Activated CD4-positive, alpha-beta T cell treated with anti-CD3 and anti-CD28 coated beads for 36 hours (primary cell): ENCODE data around the gene FBH1. TPM values are rescaled to one million over a fixed set of nuclear protein-coding genes. Genes with fewer than 3 reads are reported as not detected.

Experiments used
- ATAC-seq: fragments of 200-7000 bp; cut with Tn5 transposase; one replicate; pipeline ENCODE4 v1.10.0; 2021; ENCODE audit warnings: mild to moderate bottlenecking, moderate library complexity
- CTCF ChIA-PET: fragments of 350-600 bp; sonication (Branson Sonifier 250); formaldehyde crosslinking; loops from one replicate; lab custom pipeline; 2021; ENCODE audit warnings: antibody characterized with exemption; lab: Charles Lee
- POLR2A ChIA-PET: fragments of 350-600 bp; sonication (Branson Sonifier 250); formaldehyde crosslinking; loops from one replicate; lab custom pipeline; 2021; ENCODE audit warnings: antibody characterized with exemption, inconsistent platforms; lab: Charles Lee
- DNase-seq: peaks from one replicate; pipeline ENCODE4 v3.0.0-alpha.2; 2020
- H3K27ac Mint-ChIP-seq: one replicate; pipeline ENCODE4 v1.8.0; 2021; ENCODE audit warnings: mixed read lengths
- H3K27me3 Mint-ChIP-seq: one replicate; pipeline ENCODE4 v1.8.0; 2021; ENCODE audit warnings: mixed read lengths
- H3K36me3 Mint-ChIP-seq: one replicate; pipeline ENCODE4 v1.8.0; 2021; ENCODE audit warnings: low read depth, mixed read lengths
- H3K4me1 Mint-ChIP-seq: one replicate; pipeline ENCODE4 v1.8.0; 2021; ENCODE audit warnings: mixed read lengths
- H3K4me3 Mint-ChIP-seq: one replicate; pipeline ENCODE4 v1.8.0; 2021; ENCODE audit warnings: mild to moderate bottlenecking, moderate library complexity, mixed read lengths
- H3K9me3 Mint-ChIP-seq: one replicate; pipeline ENCODE4 v1.8.0; 2021; ENCODE audit warnings: low read depth, mixed read lengths
- intact Hi-C, 2 experiments: fragments of 100-400 bp; cut with DNase I in 1 of 2; cut with micrococcal nuclease in 1 of 2; formaldehyde crosslinking; loops; one replicate each; pipeline versions ENCODE4 v1.14.2 to v1.15.1; 2022 to 2024; cut with DNase I, micrococcal nuclease
- total RNA-seq, 2 experiments: library from RNA; stranded (reverse); gene quantifications; one replicate each; pipeline ENCODE4 v1.2.3, GENCODE V29; 2021

FBH1 gene
- total RNA-seq, 2 experiments from 2014 or later = 53.3 to 56.2 TPM

GRCh38 chr10:5948208-5948585, 58.2 kb downstream of the FBH1 start:
- Mint-ChIP-seq H3K27me3 (no peaks in the 10 kb centered on the region), H3K36me3 (no peaks in the 10 kb centered on the region), H3K4me1 (peaks cover 7% of the 10 kb centered on the region), H3K27ac (no peak overlapping the region), H3K9me3 (no peaks in the 10 kb centered on the region), H3K4me3 (no peak overlapping the region)
- CTCF ChIA-PET = no interaction called here
- ATAC-seq = no peak
- DNase-seq = no peak
- POLR2A ChIA-PET = no interaction called here
- intact Hi-C loops = no loop called here

DNA sequence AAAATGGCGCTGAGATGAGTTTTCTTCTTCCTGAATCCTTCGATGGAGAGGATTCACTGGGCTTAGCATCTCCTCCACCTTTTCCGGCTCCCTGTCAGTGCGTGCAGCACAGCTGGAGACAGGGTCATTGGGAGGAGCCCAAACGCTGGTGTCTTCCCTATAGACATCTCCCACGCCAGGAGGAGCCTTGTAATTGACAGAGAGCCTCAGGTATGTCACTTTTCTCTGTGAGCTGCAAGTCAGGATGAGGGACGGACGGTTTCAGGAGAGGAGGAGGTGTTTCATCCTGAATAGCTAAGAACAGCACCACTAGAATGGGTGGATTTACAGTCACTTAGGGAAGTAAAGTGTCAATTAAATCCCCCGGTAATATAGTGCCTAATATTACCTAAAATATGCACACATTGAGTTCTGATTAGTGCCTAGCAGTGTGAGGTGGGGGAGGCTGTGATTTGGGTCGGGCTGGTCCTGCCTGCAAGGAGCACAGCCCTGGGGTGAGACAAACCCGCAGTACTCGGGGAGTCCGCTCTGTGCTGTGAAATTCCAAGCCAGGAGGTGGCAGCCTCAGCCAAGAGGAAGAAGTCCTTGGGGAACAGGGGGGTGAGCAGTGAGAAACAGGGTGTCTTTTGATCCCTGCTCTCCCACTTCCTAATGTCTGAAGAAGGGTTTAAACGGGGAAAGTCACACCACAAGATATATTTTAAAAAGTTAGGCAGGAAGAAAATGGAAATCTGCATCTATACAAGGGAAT, 59.1 kb downstream of the FBH1 start:
- H3K36me3 Mint-ChIP-seq = no peaks in the 10 kb centered on the region
- peaks cover 7% of the 10 kb centered on the region for H3K4me1 Mint-ChIP-seq
- H3K9me3 Mint-ChIP-seq = no peaks in the 10 kb centered on the region
- DNase-seq = peak; percentile 66
- H3K27ac Mint-ChIP-seq = no peak overlapping the region
- no peaks in the 10 kb centered on the region for H3K27me3 Mint-ChIP-seq
- ChIA-PET CTCF (no interaction called here), POLR2A (no interaction called here)
- ATAC-seq = peak; percentile 79
- no peak overlapping the region for H3K4me3 Mint-ChIP-seq
- intact Hi-C loops = loop anchor here in 1 of 2 experiments (1.0 kb wide), 1 partner anchor 139 kb away; no protein-coding TSS in a partner anchor

GRCh38 chr10:5951167-5951711, 61.2 kb downstream of the FBH1 start:
- Mint-ChIP-seq H3K4me3 (no peak overlapping the region), H3K9me3 (no peaks in the 10 kb centered on the region), H3K27me3 (no peaks in the 10 kb centered on the region), H3K27ac (no peak overlapping the region), H3K4me1 (peaks cover under 1% of the 10 kb centered on the region), H3K36me3 (no peaks in the 10 kb centered on the region)
- ATAC-seq (no peak), DNase-seq (no peak)
- CTCF ChIA-PET = interaction anchor here (0.6 to 1.5 kb wide), 3 partner anchors 63 to 203 kb away, joined by 3 to 5 read pairs (median 3); no protein-coding TSS in a partner anchor
- POLR2A ChIA-PET = no interaction called here
- intact Hi-C loops = no loop called here

- H3K36me3 Mint-ChIP-seq = peaks cover 3% of the 10 kb centered on the region
Observed at GRCh38 chr10:5951721-5952407, 61.8 kb downstream of the FBH1 start.

DNA sequence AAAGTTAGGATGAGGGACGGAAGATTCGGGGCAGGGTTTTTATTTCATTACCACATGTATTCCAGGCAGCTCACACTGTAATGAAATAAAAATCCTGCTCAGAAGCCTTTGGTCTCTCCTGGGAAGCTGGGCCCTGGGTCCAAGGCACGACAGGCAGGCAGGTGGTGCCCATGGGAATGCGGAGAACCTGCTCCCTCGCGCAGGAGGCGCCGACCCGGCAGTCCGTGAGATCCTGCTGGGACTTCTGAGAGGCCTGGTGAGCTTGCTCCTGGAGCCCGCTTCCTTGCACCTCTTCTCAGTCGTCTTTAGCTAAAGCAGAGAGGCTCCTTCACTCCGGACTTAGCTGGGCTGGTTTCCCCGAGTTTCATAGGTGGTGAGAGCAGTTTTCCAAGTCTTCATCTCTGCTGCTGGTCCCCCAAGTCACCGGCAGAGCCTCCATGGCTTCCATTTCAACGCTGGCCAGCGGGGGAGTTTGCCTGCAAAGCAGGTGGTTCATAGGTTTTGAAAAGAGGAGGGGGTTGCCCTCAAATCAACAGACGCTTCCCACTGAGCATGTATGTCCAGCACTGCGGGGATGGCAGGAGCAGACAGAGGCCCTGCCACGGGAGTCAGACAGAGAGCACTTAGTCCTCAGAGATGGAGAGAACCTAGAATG, 62.8 kb downstream of the FBH1 start:
- Mint-ChIP-seq H3K4me3 (no peak overlapping the region), H3K27ac (no peak overlapping the region), H3K36me3 (peaks cover 6% of the 10 kb centered on the region), H3K27me3 (no peaks in the 10 kb centered on the region), H3K4me1 (no peaks in the 10 kb centered on the region), H3K9me3 (no peaks in the 10 kb centered on the region)
- intact Hi-C loops = no loop called here
- ChIA-PET CTCF (interaction anchor here (1.5 kb wide), 1 partner anchor 61 kb away, joined by 3 read pairs; no protein-coding TSS in a partner anchor), POLR2A (no interaction called here)
- no peak for ATAC-seq
- no peak for DNase-seq

More at GRCh38 chr10:5951721-5952407, 61.8 kb downstream of the FBH1 start:
- no peak overlapping the region for H3K27ac Mint-ChIP-seq
- intact Hi-C loops = no loop called here
- POLR2A ChIA-PET = no interaction called here
- no peak overlapping the region for H3K4me3 Mint-ChIP-seq
- no peaks in the 10 kb centered on the region for H3K4me1 Mint-ChIP-seq
- ATAC-seq = no peak
- no peak for DNase-seq
- no peaks in the 10 kb centered on the region for H3K27me3 Mint-ChIP-seq
- no peaks in the 10 kb centered on the region for H3K9me3 Mint-ChIP-seq
- CTCF ChIA-PET = interaction anchor here (0.6 to 1.5 kb wide), 2 partner anchors 62 to 202 kb away, joined by 3 read pairs; no protein-coding TSS in a partner anchor

GRCh38 chr10:5953676-5954075, 63.6 kb downstream of the FBH1 start:
- no peaks in the 10 kb centered on the region for H3K27me3 Mint-ChIP-seq
- no peak overlapping the region for H3K4me3 Mint-ChIP-seq
- H3K36me3 Mint-ChIP-seq = peaks cover 9% of the 10 kb centered on the region
- ChIA-PET POLR2A (interaction anchor here (0.5 kb wide), 1 partner anchor 37 kb away, joined by 3 read pairs; no protein-coding TSS in a partner anchor), CTCF (interaction anchor here (0.6 kb wide), 1 partner anchor 509 kb away, joined by 3 read pairs; no protein-coding TSS in a partner anchor)
- no peak overlapping the region for H3K27ac Mint-ChIP-seq
- H3K9me3 Mint-ChIP-seq = no peaks in the 10 kb centered on the region
- DNase-seq (no peak), ATAC-seq (no peak)
- intact Hi-C loops = no loop called here
- no peaks in the 10 kb centered on the region for H3K4me1 Mint-ChIP-seq

DNA sequence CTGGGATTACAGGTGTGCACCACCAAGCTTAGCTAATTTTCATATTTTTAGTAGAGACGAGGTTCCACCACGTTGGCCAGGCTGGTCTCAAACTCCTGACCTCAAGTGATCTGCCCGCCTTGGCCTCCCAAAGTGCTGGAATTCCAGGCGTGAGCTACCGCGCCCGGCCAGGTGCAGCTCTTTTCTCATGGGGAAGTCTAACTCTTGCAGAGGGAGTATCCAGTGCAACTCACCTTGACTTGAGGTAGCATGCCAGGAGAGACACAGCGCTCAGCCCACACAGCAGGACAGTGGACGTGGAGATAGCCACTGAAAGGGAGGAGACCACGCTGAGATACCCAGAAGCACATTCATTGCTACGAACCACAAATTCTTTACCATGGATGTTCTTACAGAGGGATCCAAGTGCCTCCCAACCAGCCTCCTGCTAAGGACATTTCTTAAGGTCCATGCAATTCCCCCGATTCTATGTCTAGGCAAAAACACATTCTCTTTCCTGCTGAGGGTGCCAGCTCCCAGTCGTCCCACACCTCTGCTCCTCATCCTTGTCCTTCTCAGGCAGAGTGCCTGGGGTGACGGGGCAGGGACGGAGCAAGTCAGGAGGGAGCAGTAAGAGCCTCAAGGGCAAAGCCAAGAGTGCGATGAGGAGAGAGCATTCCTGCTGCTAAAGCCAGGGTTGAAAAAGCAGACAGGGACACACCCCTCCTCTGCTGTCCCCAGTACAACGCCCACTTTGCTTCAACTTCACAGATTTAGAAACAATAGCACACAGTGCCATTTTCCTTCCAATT, 66.3 kb downstream of the FBH1 start:
- H3K4me3 Mint-ChIP-seq = no peak overlapping the region
- H3K9me3 Mint-ChIP-seq = no peaks in the 10 kb centered on the region
- ATAC-seq (no peak), DNase-seq (no peak)
- no peak overlapping the region for H3K27ac Mint-ChIP-seq
- no peaks in the 10 kb centered on the region for H3K4me1 Mint-ChIP-seq
- peaks cover 25% of the 10 kb centered on the region for H3K36me3 Mint-ChIP-seq
- ChIA-PET POLR2A (no interaction called here), CTCF (no interaction called here)
- H3K27me3 Mint-ChIP-seq = no peaks in the 10 kb centered on the region
- intact Hi-C loops = no loop called here

GRCh38 chr10:5958077-5958476, 68.0 kb downstream of the FBH1 start:
- no peak overlapping the region for H3K27ac Mint-ChIP-seq
- CTCF ChIA-PET = interaction anchor here (0.5 kb wide), 1 partner anchor 326 kb away, joined by 3 read pairs; no protein-coding TSS in a partner anchor
- H3K4me1 Mint-ChIP-seq = no peaks in the 10 kb centered on the region
- H3K4me3 Mint-ChIP-seq = no peak overlapping the region
- no peak for ATAC-seq
- intact Hi-C loops = no loop called here
- H3K27me3 Mint-ChIP-seq = no peaks in the 10 kb centered on the region
- POLR2A ChIA-PET = no interaction called here
- H3K36me3 Mint-ChIP-seq = peaks cover 34% of the 10 kb centered on the region
- no peaks in the 10 kb centered on the region for H3K9me3 Mint-ChIP-seq
- DNase-seq = no peak

DNA sequence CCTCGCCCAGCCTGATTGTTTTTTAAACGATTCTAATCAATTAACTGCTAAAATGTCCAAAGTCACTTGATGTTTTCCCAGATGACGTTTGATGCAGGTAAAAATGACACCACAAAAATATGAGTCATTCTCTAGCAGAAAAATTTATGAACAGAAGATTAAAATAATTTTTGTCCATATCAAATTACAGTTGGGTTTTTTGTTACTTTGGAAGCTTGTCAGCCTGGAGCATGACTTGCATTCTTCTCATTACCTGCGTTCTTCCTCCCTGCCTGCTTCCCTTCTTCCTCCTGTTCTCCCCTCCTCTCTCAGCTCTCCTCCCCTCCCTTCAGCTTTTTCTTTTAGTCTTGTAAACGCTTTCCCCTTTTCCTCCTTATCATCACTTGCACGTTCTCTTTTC, 68.6 kb downstream of the FBH1 start:
- no peak for ATAC-seq
- CTCF ChIA-PET = interaction anchor here (0.5 to 1.1 kb wide), 2 partner anchors 326 to 443 kb away, joined by 3 read pairs; no protein-coding TSS in a partner anchor
- intact Hi-C loops = no loop called here
- Mint-ChIP-seq H3K27me3 (no peaks in the 10 kb centered on the region), H3K27ac (no peak overlapping the region), H3K4me1 (no peaks in the 10 kb centered on the region), H3K9me3 (no peaks in the 10 kb centered on the region), H3K36me3 (peaks cover 36% of the 10 kb centered on the region), H3K4me3 (no peak overlapping the region)
- no peak for DNase-seq
- POLR2A ChIA-PET = interaction anchor here (0.6 kb wide), 1 partner anchor 378 kb away, joined by 5 read pairs; no protein-coding TSS in a partner anchor

DNA sequence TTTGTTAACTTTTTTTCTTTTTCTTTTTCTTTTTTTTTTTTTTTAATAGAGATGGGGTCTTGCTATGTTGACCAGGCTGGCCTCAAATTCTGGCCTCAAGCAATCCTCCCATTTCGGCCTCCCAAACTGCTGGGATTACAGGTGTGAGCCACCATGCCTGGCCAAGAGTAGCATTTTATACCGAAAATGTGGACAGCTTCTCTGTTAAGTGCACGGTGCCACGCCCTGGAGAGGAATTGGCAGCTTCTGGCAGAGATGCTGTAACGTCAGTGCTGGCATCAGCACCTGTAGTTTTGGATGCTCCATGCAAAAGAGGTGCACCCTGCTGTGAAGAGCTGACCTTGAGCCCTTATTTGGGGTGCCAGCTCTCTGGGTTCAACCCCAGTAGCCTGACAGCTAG, 69.1 kb downstream of the FBH1 start:
- POLR2A ChIA-PET = interaction anchor here (0.6 kb wide), 1 partner anchor 377 kb away, joined by 5 read pairs; no protein-coding TSS in a partner anchor

More for the DNA sequence above, 69.1 kb downstream of the FBH1 start:
- no peak overlapping the region for H3K4me3 Mint-ChIP-seq
- H3K27ac Mint-ChIP-seq = no peak overlapping the region
- ATAC-seq (no peak), DNase-seq (no peak)
- H3K36me3 Mint-ChIP-seq = peaks cover 38% of the 10 kb centered on the region
- intact Hi-C loops = no loop called here
- H3K4me1 Mint-ChIP-seq = no peaks in the 10 kb centered on the region
- H3K9me3 Mint-ChIP-seq = no peaks in the 10 kb centered on the region
- H3K27me3 Mint-ChIP-seq = no peaks in the 10 kb centered on the region
- CTCF ChIA-PET = interaction anchor here (1.1 kb wide), 1 partner anchor 443 kb away, joined by 3 read pairs; no protein-coding TSS in a partner anchor
